Measurements from ENCODE around the gene SMOC2. TPM values are rescaled to one million over a fixed set of nuclear protein-coding genes. Genes with fewer than 3 reads are reported as not detected.

SMOC2 gene
- total RNA-seq, 4 donors from 2014 or later: 30.5 to 52.4 (median 37.9) TPM

GRCh38 chr6:168420084-168420483, 20.9 kb upstream of the SMOC2 start:
- TF ChIP-seq, protein P1, sequence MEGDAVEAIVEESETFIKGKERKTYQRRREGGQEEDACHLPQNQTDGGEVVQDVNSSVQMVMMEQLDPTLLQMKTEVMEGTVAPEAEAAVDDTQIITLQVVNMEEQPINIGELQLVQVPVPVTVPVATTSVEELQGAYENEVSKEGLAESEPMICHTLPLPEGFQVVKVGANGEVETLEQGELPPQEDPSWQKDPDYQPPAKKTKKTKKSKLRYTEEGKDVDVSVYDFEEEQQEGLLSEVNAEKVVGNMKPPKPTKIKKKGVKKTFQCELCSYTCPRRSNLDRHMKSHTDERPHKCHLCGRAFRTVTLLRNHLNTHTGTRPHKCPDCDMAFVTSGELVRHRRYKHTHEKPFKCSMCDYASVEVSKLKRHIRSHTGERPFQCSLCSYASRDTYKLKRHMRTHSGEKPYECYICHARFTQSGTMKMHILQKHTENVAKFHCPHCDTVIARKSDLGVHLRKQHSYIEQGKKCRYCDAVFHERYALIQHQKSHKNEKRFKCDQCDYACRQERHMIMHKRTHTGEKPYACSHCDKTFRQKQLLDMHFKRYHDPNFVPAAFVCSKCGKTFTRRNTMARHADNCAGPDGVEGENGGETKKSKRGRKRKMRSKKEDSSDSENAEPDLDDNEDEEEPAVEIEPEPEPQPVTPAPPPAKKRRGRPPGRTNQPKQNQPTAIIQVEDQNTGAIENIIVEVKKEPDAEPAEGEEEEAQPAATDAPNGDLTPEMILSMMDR (IDR thresholded peaks at IDR 0.05; ENCODE audit: low read depth): no peak

DNA sequence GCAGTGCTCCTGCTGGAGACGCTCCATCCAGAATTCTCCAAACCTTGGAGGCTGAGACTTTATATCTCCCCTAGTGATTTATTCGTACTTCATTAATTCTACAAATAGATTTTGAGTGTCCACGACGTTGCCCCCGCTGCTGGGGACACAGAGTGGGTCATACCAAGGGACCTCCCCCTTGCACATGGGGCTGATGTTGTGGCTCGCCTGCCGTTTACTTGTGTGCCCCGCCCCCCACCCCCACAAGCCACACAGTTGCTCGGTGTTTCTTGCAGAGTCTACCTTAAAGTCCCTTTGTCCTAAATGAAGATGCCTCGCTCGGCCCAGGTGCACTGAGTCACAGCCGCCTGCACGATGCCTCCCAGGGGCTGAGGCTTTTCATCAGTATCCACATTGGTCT, 20.3 kb upstream of the SMOC2 start:
- TF ChIP-seq, protein P1 (IDR thresholded peaks at IDR 0.05; ENCODE audit: low read depth): no peak

DNA sequence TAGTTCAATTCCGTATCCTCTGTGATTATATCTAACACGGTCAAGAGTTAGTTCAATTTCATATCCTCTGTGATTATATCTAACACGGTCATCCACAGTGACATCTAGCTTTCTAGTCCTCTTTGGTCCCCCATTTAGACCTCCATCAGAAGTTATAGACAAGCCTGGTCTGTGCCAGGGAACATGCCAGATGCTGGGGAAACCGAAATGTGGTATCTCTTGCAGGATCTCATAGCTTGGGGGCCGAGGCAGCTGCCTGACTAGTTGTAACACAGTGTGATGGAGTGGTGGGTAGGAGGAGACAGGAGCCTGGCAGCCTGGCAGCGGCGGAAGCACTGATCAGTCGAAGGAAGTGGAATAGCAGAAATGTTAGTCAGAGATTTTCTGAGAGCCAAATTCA, 13.8 kb upstream of the SMOC2 start:
- TF ChIP-seq, protein P1 (IDR thresholded peaks at IDR 0.05; ENCODE audit: low read depth): no peak

DNA sequence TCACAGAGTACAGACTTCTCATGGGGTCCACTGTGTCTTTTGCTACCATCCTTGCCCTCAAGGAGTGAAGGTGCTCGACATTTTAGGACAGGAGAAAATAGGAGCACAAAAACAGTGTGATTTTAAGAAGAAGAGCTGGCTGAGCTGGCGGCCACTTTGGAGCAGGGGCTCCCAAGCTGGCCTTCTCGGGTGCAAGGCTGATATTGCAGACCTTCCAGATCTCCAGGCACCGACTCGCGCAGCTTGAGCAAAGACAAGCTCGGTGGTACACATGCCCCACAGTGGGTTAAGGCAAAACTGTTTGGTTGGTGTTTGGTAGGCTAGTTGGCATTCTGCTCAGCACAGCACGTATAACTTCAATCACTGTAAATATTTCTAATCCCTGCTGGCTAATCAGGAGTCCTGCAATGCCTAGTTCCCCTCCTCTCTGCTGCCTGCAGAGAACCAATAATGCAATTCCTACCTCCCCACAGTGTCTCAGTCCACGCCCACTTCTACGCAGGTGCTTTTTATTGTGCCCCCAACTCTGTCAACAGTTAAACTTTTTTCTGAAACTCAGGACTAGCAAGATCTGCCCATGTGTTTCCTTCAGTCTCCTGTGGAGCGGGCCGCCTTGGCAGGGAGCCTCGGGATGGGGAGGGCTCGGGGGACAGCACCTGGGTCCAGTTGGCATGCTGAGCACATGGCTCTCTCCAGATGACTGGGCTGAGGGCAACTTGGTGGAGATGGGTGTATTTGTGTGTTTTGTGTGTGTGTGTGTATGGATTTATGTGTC, 12.7 kb upstream of the SMOC2 start:
- TF ChIP-seq, protein P1 (IDR thresholded peaks at IDR 0.05; ENCODE audit: low read depth): no peak

DNA sequence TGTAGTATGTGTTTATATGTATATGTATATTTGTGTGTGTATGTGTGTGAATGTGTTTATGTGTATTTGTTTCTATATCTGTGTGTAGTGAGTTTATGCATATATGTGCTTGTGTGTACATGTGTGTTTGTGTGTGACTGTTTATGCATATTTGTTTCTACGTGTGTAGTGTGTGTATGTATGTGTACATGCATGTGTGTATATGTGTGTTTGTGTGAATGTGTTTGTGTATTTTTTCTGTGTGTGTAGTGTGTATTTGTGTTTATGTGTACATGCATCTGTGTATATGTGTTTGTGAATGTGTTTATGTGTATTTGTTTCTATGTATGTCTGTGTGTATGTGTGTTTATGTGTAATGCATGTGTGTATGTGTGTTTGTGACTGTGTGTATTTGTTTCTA, 12.1 kb upstream of the SMOC2 start:
- TF ChIP-seq, protein P1 (IDR thresholded peaks at IDR 0.05; ENCODE audit: low read depth): no peak

- TF ChIP-seq, protein P1 (IDR thresholded peaks at IDR 0.05; ENCODE audit: low read depth): no peak
These were observed 8.8 kb upstream of the SMOC2 start for GRCh38 chr6:168432196-168432595.

DNA sequence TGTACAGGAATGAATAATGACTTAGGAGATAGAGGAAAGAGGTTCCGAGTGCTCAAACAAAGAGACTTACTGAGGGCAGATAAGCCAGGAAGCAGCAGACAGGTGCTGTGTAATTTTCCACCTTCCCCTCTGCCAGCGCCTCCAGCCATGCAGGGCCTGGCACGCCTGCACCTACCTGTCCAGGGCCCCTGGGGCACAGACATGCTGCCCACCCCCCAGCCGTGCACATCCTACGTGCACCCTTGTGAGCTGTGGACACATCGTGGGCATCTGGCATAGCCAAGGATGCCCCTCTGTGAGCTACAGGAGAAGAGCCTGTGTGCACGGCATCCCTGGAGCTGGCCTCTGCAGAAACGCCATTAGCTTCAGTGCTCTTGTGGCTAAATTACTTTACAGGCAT, 7.1 kb upstream of the SMOC2 start:
- TF ChIP-seq, protein P1 (IDR thresholded peaks at IDR 0.05; ENCODE audit: low read depth): no peak
